ENCODE results near the gene CYP21A2. TPM values are rescaled to one million over a fixed set of nuclear protein-coding genes. Genes with fewer than 3 reads are reported as not detected.
"Not testable (repeated sequence)": the region's sequence is repeated elsewhere in the genome, so short reads cannot be mapped to it uniquely, and the experiment has no call there.

Gene CYP21A2
- total RNA-seq (ENCODE audit: low replicate concordance), result 0.09 TPM in 1 of 2 replicates, not detected in the other

GRCh38 chr6:32037598-32038524 is at the start of gene CYP21A2:
TSS of gene CYP21A2 (plus strand) at chr6:32038415. CDS start at chr6:32038423, 8 bp downstream.
- not testable (repeated sequence) for H3K27ac ChIP-seq; H4K20me1 ChIP-seq (ENCODE audit: low read depth); H3K4me3 Mint-ChIP-seq; H3K9me3 ChIP-seq (ENCODE audit: low read depth); H3K36me3 Mint-ChIP-seq; H3K9ac ChIP-seq; H3K27me3 Mint-ChIP-seq (ENCODE audit: insufficient read depth, low read depth); H3K4me1 Mint-ChIP-seq; H3F3A ChIP-seq (ENCODE audit: low read depth); H3K27me3 ChIP-seq; H3K9me3 Mint-ChIP-seq; H3K79me2 ChIP-seq (ENCODE audit: low read depth); H3K4me3 ChIP-seq; H3K4me2 ChIP-seq; DNase-seq (ENCODE audit: low spot score); H3K36me3 ChIP-seq; H2AFZ ChIP-seq (replicated peaks); H3K27ac Mint-ChIP-seq; H3K4me1 ChIP-seq

GRCh38 chr6:31989363-31989762 is 48.9 kb upstream of the CYP21A2 start:
- not testable (repeated sequence) for H3K4me2 ChIP-seq; H4K20me1 ChIP-seq (ENCODE audit: low read depth); H3K27ac ChIP-seq; H3K4me3 Mint-ChIP-seq; H3F3A ChIP-seq (ENCODE audit: low read depth); H3K9me3 Mint-ChIP-seq; DNase-seq (ENCODE audit: low spot score); H3K27me3 ChIP-seq; H3K9ac ChIP-seq; H3K36me3 Mint-ChIP-seq; H3K27ac Mint-ChIP-seq; H3K79me2 ChIP-seq (ENCODE audit: low read depth); H3K27me3 Mint-ChIP-seq (ENCODE audit: insufficient read depth, low read depth); H3K9me3 ChIP-seq (ENCODE audit: low read depth); H3K4me3 ChIP-seq; H2AFZ ChIP-seq (replicated peaks); H3K36me3 ChIP-seq; H3K4me1 ChIP-seq; H3K4me1 Mint-ChIP-seq

GRCh38 chr6:31994421-31994820 is 43.8 kb upstream of the CYP21A2 start:
- not testable (repeated sequence) for H3K27me3 ChIP-seq; H3K36me3 Mint-ChIP-seq; H2AFZ ChIP-seq (replicated peaks); H3K27ac Mint-ChIP-seq; H3K36me3 ChIP-seq; H3K27ac ChIP-seq; H3F3A ChIP-seq (ENCODE audit: low read depth); H3K79me2 ChIP-seq (ENCODE audit: low read depth); H3K4me3 Mint-ChIP-seq; DNase-seq (ENCODE audit: low spot score); H3K27me3 Mint-ChIP-seq (ENCODE audit: insufficient read depth, low read depth); H3K4me1 Mint-ChIP-seq; H4K20me1 ChIP-seq (ENCODE audit: low read depth); H3K9me3 ChIP-seq (ENCODE audit: low read depth); H3K9ac ChIP-seq; H3K9me3 Mint-ChIP-seq; H3K4me3 ChIP-seq; H3K4me2 ChIP-seq; H3K4me1 ChIP-seq

GRCh38 chr6:31996385-31996784 is 41.8 kb upstream of the CYP21A2 start:
- H3K9ac ChIP-seq; H3K4me3 ChIP-seq; H3K4me1 Mint-ChIP-seq; H3K27ac ChIP-seq; H3K79me2 ChIP-seq (ENCODE audit: low read depth); H3K4me1 ChIP-seq; H2AFZ ChIP-seq (replicated peaks); H4K20me1 ChIP-seq (ENCODE audit: low read depth); H3K36me3 Mint-ChIP-seq; H3K27ac Mint-ChIP-seq; H3K4me3 Mint-ChIP-seq; DNase-seq (ENCODE audit: low spot score); H3K9me3 Mint-ChIP-seq; H3K36me3 ChIP-seq; H3K4me2 ChIP-seq; H3K9me3 ChIP-seq (ENCODE audit: low read depth); H3K27me3 Mint-ChIP-seq (ENCODE audit: insufficient read depth, low read depth); H3K27me3 ChIP-seq; H3F3A ChIP-seq (ENCODE audit: low read depth): not testable (repeated sequence)

DNA sequence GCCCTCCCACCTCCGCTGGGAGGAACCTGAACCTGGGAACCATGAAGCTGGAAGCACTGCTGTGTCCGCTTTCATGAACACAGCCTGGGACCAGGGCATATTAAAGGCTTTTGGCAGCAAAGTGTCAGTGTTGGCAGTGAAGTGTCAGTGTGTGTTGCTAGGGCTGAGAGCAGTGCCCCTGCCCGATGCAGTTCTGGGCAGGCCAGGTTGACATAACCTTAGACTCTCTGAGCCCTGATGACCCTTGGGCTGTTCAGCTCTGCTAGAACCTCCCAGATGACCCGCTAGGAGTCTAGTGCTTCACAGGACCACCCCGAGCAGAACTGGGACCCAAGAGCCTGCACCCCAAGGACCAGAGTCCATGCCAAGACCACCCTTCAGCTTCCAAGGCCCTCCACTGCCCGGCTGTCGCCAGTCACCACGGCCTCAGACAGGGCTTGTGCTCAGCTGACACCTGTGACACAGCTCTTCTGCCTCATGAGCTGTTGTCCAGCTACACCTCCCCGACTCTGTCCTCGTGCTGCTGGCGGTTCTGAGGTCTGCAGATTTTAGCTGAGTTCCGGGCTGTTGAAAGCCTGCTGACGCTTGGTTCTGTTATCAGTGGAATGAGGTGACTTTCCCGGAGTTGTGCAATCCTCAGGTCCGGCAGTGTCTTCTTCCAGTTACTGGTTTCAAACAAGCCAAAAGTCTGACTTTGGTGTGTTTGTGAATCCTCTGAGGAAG is 35.5 kb upstream of the CYP21A2 start:
- not testable (repeated sequence) for H3K36me3 ChIP-seq; H3K79me2 ChIP-seq (ENCODE audit: low read depth); H3K4me1 ChIP-seq; H3K4me3 ChIP-seq; H3K9me3 ChIP-seq (ENCODE audit: low read depth); H3K27me3 Mint-ChIP-seq (ENCODE audit: insufficient read depth, low read depth); H3K27me3 ChIP-seq; H2AFZ ChIP-seq (replicated peaks); H3K4me2 ChIP-seq; H3K9me3 Mint-ChIP-seq; H3K27ac Mint-ChIP-seq; H3K27ac ChIP-seq; H3K4me1 Mint-ChIP-seq; H4K20me1 ChIP-seq (ENCODE audit: low read depth); H3K36me3 Mint-ChIP-seq; H3K9ac ChIP-seq; H3F3A ChIP-seq (ENCODE audit: low read depth); DNase-seq (ENCODE audit: low spot score); H3K4me3 Mint-ChIP-seq

DNA sequence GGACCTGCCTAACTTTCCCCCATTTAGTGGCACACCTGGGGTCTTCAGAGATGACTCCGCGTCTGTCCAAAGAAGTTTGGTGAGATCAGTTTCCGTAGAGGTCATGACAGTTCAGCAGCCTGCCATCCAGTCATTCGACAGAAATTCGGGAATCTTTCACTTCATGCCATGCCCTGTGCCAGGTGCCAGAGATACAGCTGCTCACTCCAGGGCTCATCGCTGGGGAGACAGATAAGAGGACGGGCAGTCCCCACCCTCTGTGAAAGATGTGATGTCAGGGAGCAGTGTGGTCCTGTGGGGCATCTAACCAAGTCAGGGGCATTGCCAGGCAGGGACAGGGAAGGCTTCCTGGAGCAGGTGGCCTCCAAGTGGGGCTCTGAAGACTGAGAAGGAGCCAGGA is 34.9 kb upstream of the CYP21A2 start:
- not testable (repeated sequence) for H3K4me3 ChIP-seq, H3K27ac Mint-ChIP-seq, H3K4me1 Mint-ChIP-seq

GRCh38 chr6:32004393-32004792 is 33.8 kb upstream of the CYP21A2 start:
- H3K4me3 ChIP-seq; DNase-seq (ENCODE audit: low spot score); H3K79me2 ChIP-seq (ENCODE audit: low read depth); H3K9ac ChIP-seq; H3K27me3 ChIP-seq; H3K4me1 ChIP-seq; H3K27ac ChIP-seq; H3K36me3 Mint-ChIP-seq; H3K27me3 Mint-ChIP-seq (ENCODE audit: insufficient read depth, low read depth); H3K36me3 ChIP-seq; H2AFZ ChIP-seq (replicated peaks); H3K27ac Mint-ChIP-seq; H3K9me3 Mint-ChIP-seq; H3K4me2 ChIP-seq; H3F3A ChIP-seq (ENCODE audit: low read depth); H3K4me3 Mint-ChIP-seq; H3K9me3 ChIP-seq (ENCODE audit: low read depth); H4K20me1 ChIP-seq (ENCODE audit: low read depth); H3K4me1 Mint-ChIP-seq: not testable (repeated sequence)

More for the DNA sequence above, 34.9 kb upstream of the CYP21A2 start:
- H3F3A ChIP-seq (ENCODE audit: low read depth); H2AFZ ChIP-seq (replicated peaks); H3K9ac ChIP-seq; H3K4me2 ChIP-seq; H3K4me3 Mint-ChIP-seq; H3K27me3 Mint-ChIP-seq (ENCODE audit: insufficient read depth, low read depth); H3K27ac ChIP-seq; H3K9me3 Mint-ChIP-seq; DNase-seq (ENCODE audit: low spot score); H3K27me3 ChIP-seq; H3K36me3 ChIP-seq; H4K20me1 ChIP-seq (ENCODE audit: low read depth); H3K36me3 Mint-ChIP-seq; H3K9me3 ChIP-seq (ENCODE audit: low read depth); H3K4me1 ChIP-seq; H3K79me2 ChIP-seq (ENCODE audit: low read depth): not testable (repeated sequence)

Measured in neural progenitor cell (in vitro differentiated cells).